WTC11 (cell line): ENCODE measurements around the gene CDK5RAP2.

ENCODE experiments used
- TCF7 ChIP-seq: sonication (generic); formaldehyde crosslinking; IDR thresholded peaks from 2 replicates; pipeline ENCODE4 v1.8.0; 2022; ENCODE audit warnings: mild to moderate bottlenecking, low read depth, missing genetic modification reagents, moderate library complexity
- TEAD4 ChIP-seq: sonication (generic); formaldehyde crosslinking; IDR thresholded peaks from 2 replicates; pipeline ENCODE4 v1.8.0; 2022; ENCODE audit warnings: mild to moderate bottlenecking, missing genetic modification reagents
- ZBTB21 ChIP-seq: sonication (generic); formaldehyde crosslinking; IDR thresholded peaks from 2 replicates; pipeline ENCODE4 v1.8.1; 2023; ENCODE audit warnings: mild to moderate bottlenecking, missing genetic modification reagents, borderline replicate concordance
- ZNF396 ChIP-seq: fragments of 250-450 bp; sonication (Bioruptor Pico); IDR thresholded peaks from 2 replicates; pipeline ENCODE4 v1.8.0; 2021; ENCODE audit warnings: mild to moderate bottlenecking, moderate library complexity, borderline replicate concordance
- TF ChIP-seq, protein P1 (sequence below): fragments of 200-600 bp; IDR thresholded peaks from 2 replicates; pipeline ENCODE4 v1.8.0; 2022; ENCODE audit warnings: antibody characterized with exemption
- TF ChIP-seq, protein P2 (sequence below): sonication (generic); formaldehyde crosslinking; IDR thresholded peaks from 2 replicates; pipeline ENCODE4 v1.8.0; 2022; ENCODE audit warnings: mild to moderate bottlenecking, missing genetic modification reagents

DNA sequence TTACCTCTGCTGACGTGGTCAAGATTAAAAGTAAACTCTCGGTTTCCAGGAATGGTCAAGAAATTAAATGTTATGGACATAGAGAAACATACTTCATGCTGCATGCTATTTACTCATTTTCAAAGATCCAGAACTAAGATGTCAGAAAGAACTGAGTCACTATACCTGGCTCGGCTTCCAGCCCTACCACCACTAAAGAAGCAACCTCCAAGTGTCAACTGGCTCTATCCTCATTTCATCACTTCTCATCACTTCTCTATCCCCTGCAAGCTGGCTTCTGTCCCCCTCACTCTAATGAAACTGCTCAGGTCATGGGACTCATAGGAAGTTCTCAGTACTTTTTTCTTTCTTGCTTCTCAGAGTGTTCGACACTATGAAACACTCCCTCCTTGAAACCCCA is 116.2 kb downstream of the CDK5RAP2 start:
- TF ChIP-seq ZBTB21 (CRISPR knock-in tag) (no peak), TCF7 (no peak), ZNF396 (CRISPR knock-in tag) (no peak), TEAD4 (CRISPR knock-in tag) (no peak)
- TF ChIP-seq, protein P1, sequence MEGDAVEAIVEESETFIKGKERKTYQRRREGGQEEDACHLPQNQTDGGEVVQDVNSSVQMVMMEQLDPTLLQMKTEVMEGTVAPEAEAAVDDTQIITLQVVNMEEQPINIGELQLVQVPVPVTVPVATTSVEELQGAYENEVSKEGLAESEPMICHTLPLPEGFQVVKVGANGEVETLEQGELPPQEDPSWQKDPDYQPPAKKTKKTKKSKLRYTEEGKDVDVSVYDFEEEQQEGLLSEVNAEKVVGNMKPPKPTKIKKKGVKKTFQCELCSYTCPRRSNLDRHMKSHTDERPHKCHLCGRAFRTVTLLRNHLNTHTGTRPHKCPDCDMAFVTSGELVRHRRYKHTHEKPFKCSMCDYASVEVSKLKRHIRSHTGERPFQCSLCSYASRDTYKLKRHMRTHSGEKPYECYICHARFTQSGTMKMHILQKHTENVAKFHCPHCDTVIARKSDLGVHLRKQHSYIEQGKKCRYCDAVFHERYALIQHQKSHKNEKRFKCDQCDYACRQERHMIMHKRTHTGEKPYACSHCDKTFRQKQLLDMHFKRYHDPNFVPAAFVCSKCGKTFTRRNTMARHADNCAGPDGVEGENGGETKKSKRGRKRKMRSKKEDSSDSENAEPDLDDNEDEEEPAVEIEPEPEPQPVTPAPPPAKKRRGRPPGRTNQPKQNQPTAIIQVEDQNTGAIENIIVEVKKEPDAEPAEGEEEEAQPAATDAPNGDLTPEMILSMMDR: no peak
- TF ChIP-seq, protein P2, sequence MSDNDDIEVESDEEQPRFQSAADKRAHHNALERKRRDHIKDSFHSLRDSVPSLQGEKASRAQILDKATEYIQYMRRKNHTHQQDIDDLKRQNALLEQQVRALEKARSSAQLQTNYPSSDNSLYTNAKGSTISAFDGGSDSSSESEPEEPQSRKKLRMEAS: no peak
